Neural progenitor cell (in vitro differentiated cells): ENCODE data around the gene CAMSAP3. TPM values are rescaled to one million over a fixed set of nuclear protein-coding genes. Genes with fewer than 3 reads are reported as not detected.

Experiments
- DNase-seq: peaks from one replicate; pipeline ENCODE4 v3.0.0-alpha.2; 2016; ENCODE audit warnings: low spot score
- H2AFZ ChIP-seq: fragments of 200-600 bp; sonication (generic); replicated peaks from 2 replicates; pipeline ENCODE4 v1.6.1; 2016; ENCODE audit warnings: antibody characterized with exemption
- H3F3A ChIP-seq: fragments of 200-600 bp; sonication (generic); 2 replicates; pipeline ENCODE4 v1.6.1; 2016; ENCODE audit warnings: antibody characterized with exemption, low read depth
- H3K27ac ChIP-seq: fragments of 200-600 bp; sonication (generic); 2 replicates; pipeline ENCODE4 v1.5.1; 2016; ENCODE audit warnings: mild to moderate bottlenecking
- H3K27me3 ChIP-seq: fragments of 200-600 bp; sonication (generic); 2 replicates; pipeline ENCODE4 v1.6.1; 2016; ENCODE audit warnings: mild to moderate bottlenecking, moderate library complexity
- H3K36me3 ChIP-seq: fragments of 200-600 bp; sonication (generic); 2 replicates; pipeline ENCODE4 v1.5.1; 2016
- H3K4me1 ChIP-seq: fragments of 200-600 bp; sonication (generic); 2 replicates; pipeline ENCODE4 v1.6.1; 2016; ENCODE audit warnings: mixed run types
- H3K4me2 ChIP-seq: fragments of 200-600 bp; sonication (generic); 2 replicates; pipeline ENCODE4 v1.6.1; 2016
- H3K4me3 ChIP-seq: fragments of 200-600 bp; sonication (generic); 2 replicates; pipeline ENCODE4 v1.5.1; 2016
- H3K79me2 ChIP-seq: fragments of 200-600 bp; sonication (generic); 2 replicates; pipeline ENCODE4 v1.6.1; 2016; ENCODE audit warnings: low read depth
- H3K9ac ChIP-seq: fragments of 200-600 bp; sonication (generic); 2 replicates; pipeline ENCODE4 v1.6.1; 2016
- H3K9me3 ChIP-seq: fragments of 200-600 bp; sonication (generic); 2 replicates; pipeline ENCODE4 v1.5.1; 2016; ENCODE audit warnings: low read depth
- H4K20me1 ChIP-seq: fragments of 200-600 bp; sonication (generic); 2 replicates; pipeline ENCODE4 v1.6.1; 2016; ENCODE audit warnings: low read depth
- H3K27ac Mint-ChIP-seq: 3 replicates; pipeline ENCODE4 v1.8.0; 2021; ENCODE audit warnings: mixed read lengths
- H3K27me3 Mint-ChIP-seq: 2 replicates; pipeline ENCODE4 v1.8.0; 2022; ENCODE audit warnings: low read depth, mild to moderate bottlenecking, inconsistent platforms, moderate library complexity, mixed read lengths; ENCODE audit not compliant: insufficient read depth
- H3K36me3 Mint-ChIP-seq: 3 replicates; pipeline ENCODE4 v1.8.0; 2021; ENCODE audit warnings: mixed read lengths
- H3K4me1 Mint-ChIP-seq: 3 replicates; pipeline ENCODE4 v1.8.0; 2021; ENCODE audit warnings: mixed read lengths
- H3K4me3 Mint-ChIP-seq: 3 replicates; pipeline ENCODE4 v1.8.0; 2021; ENCODE audit warnings: mild to moderate bottlenecking, moderate library complexity, mixed read lengths
- H3K9me3 Mint-ChIP-seq: 3 replicates; pipeline ENCODE4 v1.8.0; 2020; ENCODE audit warnings: mixed read lengths
- CTCF ChIP-seq: fragments of 200-600 bp; sonication (generic); IDR thresholded peaks from 2 replicates; pipeline ENCODE4 v1.5.1; 2017; ENCODE audit warnings: antibody characterized with exemption, mild to moderate bottlenecking
- EZH2 ChIP-seq: fragments of 200-600 bp; sonication (generic); IDR thresholded peaks from 2 replicates; pipeline ENCODE4 v1.6.1; 2017; ENCODE audit warnings: antibody characterized with exemption, mild to moderate bottlenecking, moderate library complexity
- EZH2phosphoT487 ChIP-seq: fragments of 200-600 bp; sonication (generic); IDR thresholded peaks from 2 replicates; pipeline ENCODE4 v1.6.1; 2017; ENCODE audit warnings: antibody characterized with exemption
- total RNA-seq: library from RNA; depleted of rRNA; stranded (reverse); fragments of >200 nt; gene quantifications from 2 replicates; pipeline ENCODE4 v1.2.3, GENCODE V29; 2015; ENCODE audit warnings: low replicate concordance

The CAMSAP3 gene
- total RNA-seq, 1 donor from 2014 or later: 2.7 TPM

- Mint-ChIP-seq H3K36me3 (peaks cover 17% of the 10 kb centered on the region), H3K4me1 (no peaks in the 10 kb centered on the region)
- no peak for DNase-seq
Observed at GRCh38 chr19:7556696-7557315, 38.9 kb upstream of the CAMSAP3 start.

GRCh38 chr19:7558667-7559066 lies 37.0 kb upstream of the CAMSAP3 start:
- Histone ChIP-seq H3K79me2 (no peaks in the 10 kb centered on the region), H3K4me2 (no peak overlapping the region), H2AFZ (no peak overlapping the region), H4K20me1 (peaks cover 3% of the 10 kb centered on the region), H3K9ac (no peak overlapping the region), H3K9me3 (no peaks in the 10 kb centered on the region), H3F3A (no peaks in the 10 kb centered on the region), H3K27ac (no peak overlapping the region), H3K36me3 (no peaks in the 10 kb centered on the region), H3K27me3 (no peaks in the 10 kb centered on the region), H3K4me1 (no peaks in the 10 kb centered on the region), H3K4me3 (no peak overlapping the region)
- no peak for DNase-seq
- no peak overlapping the region for H3K27ac Mint-ChIP-seq
- peaks cover 6% of the 10 kb centered on the region for H3K27me3 Mint-ChIP-seq
- no peaks in the 10 kb centered on the region for H3K9me3 Mint-ChIP-seq
- no peaks in the 10 kb centered on the region for H3K4me1 Mint-ChIP-seq
- TF ChIP-seq EZH2 (no peak), EZH2phosphoT487 (no peak), CTCF (no peak)
- H3K36me3 Mint-ChIP-seq: peaks cover 14% of the 10 kb centered on the region
- no peak overlapping the region for H3K4me3 Mint-ChIP-seq

More at GRCh38 chr19:7556696-7557315, 38.9 kb upstream of the CAMSAP3 start:
- Histone ChIP-seq H3K9me3 (no peaks in the 10 kb centered on the region), H3K79me2 (no peaks in the 10 kb centered on the region), H3K27ac (no peak overlapping the region), H3K4me2 (no peak overlapping the region), H3K4me1 (no peaks in the 10 kb centered on the region), H3K4me3 (no peak overlapping the region), H3K9ac (no peak overlapping the region), H3K27me3 (no peaks in the 10 kb centered on the region), H2AFZ (no peak overlapping the region), H3K36me3 (no peaks in the 10 kb centered on the region), H3F3A (no peaks in the 10 kb centered on the region), H4K20me1 (no peaks in the 10 kb centered on the region)
- Mint-ChIP-seq H3K4me3 (no peak overlapping the region), H3K27ac (no peak overlapping the region), H3K27me3 (peaks cover 6% of the 10 kb centered on the region), H3K9me3 (no peaks in the 10 kb centered on the region)
- no peak for TF ChIP-seq EZH2
- TF ChIP-seq CTCF: no peak
- no peak for TF ChIP-seq EZH2phosphoT487

- no peak overlapping the region for H3K4me3 ChIP-seq
- no peak for DNase-seq
- no peaks in the 10 kb centered on the region for H3K9me3 ChIP-seq
- TF ChIP-seq EZH2 (no peak), CTCF (no peak), EZH2phosphoT487 (no peak)
- no peaks in the 10 kb centered on the region for H3F3A ChIP-seq
- no peaks in the 10 kb centered on the region for H3K79me2 ChIP-seq
- H4K20me1 ChIP-seq: peaks cover 3% of the 10 kb centered on the region
- H3K4me1 Mint-ChIP-seq: no peaks in the 10 kb centered on the region
- no peak overlapping the region for H3K4me2 ChIP-seq
- H3K36me3 Mint-ChIP-seq: peaks cover 14% of the 10 kb centered on the region
- no peaks in the 10 kb centered on the region for H3K9me3 Mint-ChIP-seq
- H3K27ac ChIP-seq: no peak overlapping the region
- no peak overlapping the region for H3K27ac Mint-ChIP-seq
- no peaks in the 10 kb centered on the region for H3K27me3 ChIP-seq
- H3K4me1 ChIP-seq: no peaks in the 10 kb centered on the region
- no peaks in the 10 kb centered on the region for H3K36me3 ChIP-seq
- no peak overlapping the region for H3K9ac ChIP-seq
- no peak overlapping the region for H2AFZ ChIP-seq
- no peak overlapping the region for H3K4me3 Mint-ChIP-seq
- peaks cover 6% of the 10 kb centered on the region for H3K27me3 Mint-ChIP-seq
Observed at GRCh38 chr19:7559102-7559501, 36.6 kb upstream of the CAMSAP3 start.
